RKO (cell line): ENCODE measurements around the gene NFE2L1.
"Not testable (repeated sequence)": the region's sequence is repeated elsewhere in the genome, so short reads cannot be mapped to it uniquely, and the experiment has no call there.

Experiments used
- DNase-seq: peaks from one replicate; pipeline ENCODE4 v3.0.0-alpha.2; 2016; ENCODE audit warnings: low spot score

NFE2L1 gene

DNA sequence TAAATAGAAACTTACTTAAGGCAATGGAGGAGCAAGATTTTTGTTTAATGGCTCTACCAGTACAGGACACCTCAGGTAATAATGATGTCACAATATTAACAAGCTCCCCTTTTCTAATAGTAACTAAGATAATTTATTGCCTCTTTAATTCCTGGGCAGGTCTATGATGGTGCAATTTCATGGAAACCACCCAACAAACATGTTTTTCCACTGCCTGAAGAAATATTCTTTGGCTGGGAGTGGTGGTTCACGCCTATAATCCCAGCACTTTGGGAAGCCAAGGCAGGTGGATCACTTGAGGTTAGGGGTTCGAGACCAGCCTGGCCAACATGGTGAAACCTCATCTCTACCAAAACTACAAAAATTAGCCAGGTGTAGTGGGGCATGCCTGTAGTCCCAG is 19.6 kb downstream of the NFE2L1 start:
- DNase-seq, result not testable (repeated sequence)

DNA sequence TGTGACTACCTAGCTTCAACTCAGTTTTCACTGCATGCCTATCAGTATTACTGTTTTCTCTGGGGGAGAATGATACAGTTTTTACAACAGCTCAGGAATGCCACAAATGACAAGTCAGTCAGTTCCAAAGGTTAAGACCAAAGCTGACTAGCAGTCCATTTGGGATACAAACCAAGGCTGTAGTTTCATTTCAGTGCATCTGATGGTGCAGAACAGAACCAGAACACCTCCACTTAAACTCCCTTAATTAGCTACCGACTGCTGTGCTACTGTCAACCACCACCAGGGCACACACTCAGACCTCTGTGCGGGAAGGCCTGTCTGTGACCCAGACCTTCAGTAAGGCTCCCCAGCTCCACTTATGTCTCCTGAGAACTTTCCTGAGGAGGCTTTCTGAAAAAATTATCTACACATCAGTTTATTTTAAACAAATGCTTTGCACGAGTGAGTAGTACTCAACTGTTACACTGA is 20.4 kb downstream of the NFE2L1 start:
- DNase-seq, result peak; percentile 55

DNA sequence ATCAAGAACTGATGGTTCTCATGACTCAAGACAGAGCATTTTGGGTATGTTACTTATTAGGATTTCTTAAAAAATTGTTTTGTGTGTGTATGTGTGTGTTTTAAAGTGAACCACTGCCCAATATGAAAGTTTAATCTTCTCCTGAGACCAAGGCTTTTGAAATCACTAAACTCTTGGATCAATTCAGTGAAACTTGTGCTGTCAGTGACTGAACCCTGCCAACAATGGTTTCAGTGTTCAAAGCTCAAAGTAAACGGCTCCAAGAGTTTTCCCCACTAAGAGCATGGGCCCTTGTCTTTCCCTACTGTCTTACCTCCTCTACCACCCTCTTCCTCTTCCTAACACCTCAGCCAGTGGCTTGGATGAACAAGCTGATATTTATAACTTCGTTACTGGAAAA is 22.0 kb downstream of the NFE2L1 start:
- DNase-seq, result no peak

DNA sequence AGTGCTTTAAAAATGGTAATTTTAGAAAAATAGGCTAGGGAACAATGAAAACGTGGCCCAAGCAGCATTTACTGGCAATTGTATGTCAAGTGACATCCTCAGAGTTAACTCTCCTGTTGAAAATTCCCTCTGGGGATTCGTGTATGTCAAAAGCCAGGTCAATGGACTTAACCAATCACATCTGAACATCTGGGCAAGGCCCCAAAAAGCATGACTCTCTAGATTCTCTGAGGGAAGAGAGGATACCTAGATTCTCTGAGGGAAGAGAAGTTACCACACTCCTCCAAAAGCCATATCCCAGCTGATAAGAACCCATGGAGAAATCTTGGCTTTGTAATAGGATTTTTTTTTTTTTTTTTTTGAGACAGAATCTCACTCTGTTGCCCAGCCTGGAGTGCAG is 23.5 kb downstream of the NFE2L1 start:
- no peak for DNase-seq

DNA sequence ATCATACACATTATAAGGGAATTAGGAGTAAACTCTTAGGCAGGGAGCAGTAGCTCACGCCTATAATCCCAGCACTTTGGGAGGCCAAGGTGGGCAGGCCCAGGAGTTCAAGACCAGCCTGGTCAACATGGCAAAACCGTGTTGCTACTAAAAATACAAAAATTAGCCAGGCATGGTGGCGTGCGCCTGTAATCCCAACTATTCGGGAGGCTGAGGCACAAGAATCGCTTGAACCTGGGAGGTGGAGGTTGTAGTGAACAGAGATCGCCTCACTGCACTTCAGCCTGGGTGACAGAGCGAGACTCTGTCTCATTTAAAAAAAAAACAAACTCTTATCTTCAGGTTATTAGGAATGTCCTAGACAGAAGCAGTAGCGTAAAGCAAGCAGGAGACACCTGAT is 24.7 kb downstream of the NFE2L1 start:
- not testable (repeated sequence) for DNase-seq

DNA sequence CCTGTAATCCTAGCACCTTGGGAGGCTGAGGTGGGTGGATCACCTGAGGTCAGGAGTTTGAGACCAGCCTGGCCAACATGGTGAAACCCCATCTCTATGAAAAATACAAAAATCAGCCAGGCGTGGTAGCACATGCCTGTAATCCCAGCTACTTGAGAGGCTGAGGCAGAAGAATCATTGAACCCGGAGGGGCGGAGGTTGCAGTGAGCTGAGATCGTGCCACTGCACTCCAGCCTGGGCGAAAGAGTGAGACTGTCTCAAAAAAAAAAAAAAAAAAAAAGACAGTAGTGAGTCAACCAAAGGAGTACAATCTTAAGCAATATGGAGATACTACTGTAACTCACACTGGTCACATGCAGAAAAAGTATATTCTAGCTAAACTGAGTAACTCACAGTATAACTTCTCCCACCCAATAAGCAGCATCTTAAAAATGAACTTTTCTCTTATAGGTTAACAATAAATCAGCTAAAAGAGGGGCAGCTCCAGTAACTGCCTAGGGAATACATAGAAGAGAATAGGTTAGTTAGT is 25.5 kb downstream of the NFE2L1 start:
- DNase-seq, result not testable (repeated sequence)

DNA sequence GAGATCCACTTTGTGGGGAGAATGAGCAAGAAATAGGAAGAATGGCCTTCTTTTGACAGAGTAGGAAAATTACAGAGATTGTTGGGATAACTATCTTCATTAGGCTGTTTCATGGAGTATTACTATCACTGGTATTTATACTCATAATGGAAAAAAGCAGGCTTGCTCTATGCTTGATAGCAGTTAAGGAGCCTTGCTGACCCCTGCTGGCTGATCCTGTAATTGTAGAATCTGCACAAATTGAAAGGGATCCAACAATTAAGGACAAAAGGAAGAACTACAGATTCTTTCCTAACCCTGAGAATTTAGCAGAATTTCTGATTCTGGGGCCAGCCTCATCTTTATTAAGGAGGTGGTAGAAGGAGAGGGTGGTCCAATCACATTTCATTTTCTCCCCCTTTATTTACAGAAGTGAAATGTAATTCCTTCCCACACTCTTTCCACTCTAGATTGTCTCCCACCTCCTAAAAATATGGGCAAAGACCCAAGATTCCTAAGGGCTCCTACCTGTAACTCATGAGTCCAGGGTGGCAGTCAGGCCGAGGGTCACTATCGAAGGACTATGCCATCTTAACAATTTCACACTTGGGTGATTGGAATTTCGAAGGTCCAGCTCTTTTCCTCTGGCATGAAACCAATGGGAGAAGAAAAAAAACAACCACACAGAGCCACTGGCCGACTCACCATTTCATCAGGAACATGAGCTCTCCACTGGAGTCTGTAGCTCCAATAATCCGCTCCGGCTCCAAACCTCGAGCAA is 26.3 kb downstream of the NFE2L1 start:
- peak; percentile 75 for DNase-seq

DNA sequence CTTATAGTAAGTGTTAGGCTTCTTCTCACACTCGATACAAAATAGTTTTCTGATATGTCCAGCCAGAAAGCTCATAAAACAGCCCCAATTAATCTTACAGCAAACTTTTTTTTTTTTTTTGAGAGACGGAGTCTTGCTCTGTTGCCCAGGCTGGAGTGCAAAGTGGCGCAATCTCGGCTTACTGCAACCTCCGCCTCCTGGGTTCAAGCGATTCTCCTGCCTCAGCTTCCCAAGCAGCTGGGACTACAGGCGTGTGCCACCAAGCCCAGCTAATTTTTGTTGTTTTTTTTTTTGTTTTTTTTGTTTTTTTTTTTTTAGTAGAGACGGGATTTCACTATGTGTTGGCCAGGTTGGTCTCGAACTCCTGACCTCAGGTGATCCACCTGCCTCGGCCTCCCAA is 29.0 kb downstream of the NFE2L1 start:
- not testable (repeated sequence) for DNase-seq

DNA sequence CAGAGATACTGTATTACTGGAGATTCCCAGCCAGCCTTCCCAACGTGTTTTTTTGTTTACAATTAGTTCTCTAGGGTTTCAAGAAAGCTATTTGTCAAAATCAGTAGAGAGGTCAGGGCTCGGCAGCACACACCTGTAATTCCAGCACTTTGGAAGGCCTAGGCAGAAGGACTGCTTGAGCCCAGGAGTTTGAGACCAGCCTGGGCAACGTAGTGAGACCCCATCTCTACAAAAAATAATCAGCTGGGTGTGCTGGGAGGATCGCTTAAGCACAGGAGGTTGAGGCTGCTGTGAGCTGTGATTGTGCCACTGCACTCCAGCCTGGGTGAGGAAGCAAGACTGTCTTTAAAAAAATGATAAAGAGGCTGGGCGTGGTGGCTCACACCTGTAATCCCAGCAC is 33.7 kb downstream of the NFE2L1 start:
- DNase-seq, result no peak

DNA sequence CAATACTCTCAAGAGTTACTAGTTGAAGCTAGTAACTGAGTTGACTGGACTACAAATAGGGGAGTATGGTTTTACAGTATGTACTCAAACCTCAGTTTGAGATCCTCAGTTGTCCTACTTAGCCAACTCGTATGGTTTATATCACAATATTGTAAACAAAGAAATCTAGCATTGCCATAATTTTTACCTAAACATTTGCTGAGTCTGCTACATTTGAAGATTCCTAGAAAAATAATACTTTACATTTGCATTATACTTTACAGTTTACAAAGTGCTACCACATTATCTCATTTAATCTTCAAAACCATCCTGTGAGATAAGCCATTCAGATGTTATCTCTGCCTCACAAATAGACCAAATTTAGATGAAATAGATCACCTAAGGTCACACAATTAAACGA is 36.8 kb downstream of the NFE2L1 start:
- DNase-seq, result no peak

DNA sequence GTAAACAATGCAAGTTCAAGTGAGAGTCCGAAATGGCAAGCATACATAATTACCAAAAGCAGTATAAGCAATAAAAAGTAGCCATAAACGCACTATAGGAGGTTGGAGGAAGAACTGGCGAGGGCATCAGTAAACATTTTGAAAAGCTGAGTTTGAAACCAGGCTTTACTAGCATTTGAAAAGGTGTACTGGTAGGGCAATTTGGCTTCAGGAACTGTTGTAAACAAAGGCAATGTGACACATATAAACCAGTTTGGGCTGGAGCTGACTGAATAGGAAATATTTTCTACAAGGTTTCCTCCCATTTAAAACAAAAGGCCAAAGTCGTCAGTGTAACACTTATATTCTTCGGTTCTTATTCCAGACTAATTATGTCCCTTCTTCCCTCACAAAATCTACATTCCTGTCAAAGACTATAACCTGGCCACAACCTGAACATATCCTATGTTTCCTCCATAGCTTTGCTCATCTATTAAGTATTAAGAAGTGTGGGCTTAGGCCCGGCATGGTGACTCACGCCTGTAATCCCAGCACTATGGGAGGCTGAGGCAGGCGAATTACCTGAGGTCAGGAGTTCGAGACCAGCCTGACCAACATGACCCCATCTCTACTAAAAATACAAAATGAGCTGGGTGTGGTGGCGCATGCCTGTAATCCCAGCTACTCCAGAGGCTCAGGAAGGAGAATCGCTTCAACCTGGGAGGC is 45.3 kb downstream of the NFE2L1 start:
- DNase-seq, result no peak

DNA sequence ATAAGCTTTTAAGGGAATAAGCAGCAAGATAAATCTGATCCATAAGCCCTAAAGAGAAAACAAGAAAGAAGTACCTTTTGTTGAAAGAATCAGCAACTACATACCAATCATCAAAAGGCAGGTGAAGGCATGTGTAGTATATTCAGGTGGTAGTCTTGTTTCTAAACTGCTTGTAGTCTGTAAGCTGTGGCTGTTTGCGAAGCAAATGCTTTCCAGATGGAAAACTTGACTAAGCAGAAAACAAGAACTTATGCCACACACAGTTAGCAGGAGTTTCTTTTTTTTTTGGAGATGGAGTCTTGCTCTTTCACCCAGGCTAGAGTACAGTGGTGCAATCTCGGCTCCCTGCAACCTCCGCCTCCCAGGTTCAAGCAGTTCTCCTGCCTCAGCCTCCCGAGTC is 47.5 kb downstream of the NFE2L1 start:
- DNase-seq, result no peak

DNA sequence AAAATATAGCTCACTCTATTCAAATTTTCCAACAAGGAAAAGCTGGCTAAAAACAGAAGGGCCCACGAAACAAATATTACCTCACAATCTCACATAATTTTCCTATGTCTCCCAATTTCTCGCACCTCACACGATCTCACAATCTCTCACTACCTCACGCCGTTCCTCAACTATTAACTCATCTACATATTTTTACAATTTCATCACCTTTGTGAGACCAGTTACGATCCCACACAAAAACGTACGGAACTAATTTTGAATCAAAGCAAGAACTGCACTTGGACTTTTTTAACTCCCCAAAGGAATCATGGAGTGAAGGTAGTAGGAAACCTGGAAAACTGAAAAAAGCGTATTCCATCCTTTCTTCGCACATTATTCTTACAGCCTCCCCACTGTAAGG is 52.0 kb downstream of the NFE2L1 start:
- DNase-seq, result peak; percentile 73

DNA sequence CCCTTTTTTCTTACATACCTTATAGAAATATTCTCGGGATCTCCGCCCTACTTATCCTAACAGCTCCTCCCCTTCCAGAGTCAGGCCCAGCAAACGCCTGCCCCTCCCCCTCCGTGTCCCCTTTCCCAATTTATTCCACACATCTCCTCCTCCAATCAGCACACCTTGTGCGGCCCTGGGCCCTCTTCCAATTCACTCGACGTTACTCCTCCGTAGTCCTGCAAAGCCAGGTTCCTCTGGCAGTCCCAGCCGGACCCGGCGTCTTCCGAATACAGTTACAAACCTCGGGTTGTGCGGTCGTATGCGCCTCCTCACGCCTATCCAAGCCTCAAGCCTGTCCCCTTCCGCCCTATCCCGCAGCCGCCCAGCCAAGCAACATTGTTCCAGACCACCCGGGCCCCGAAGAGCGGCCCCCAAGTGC is 52.4 kb downstream of the NFE2L1 start:
- peak; percentile 67 for DNase-seq

DNA sequence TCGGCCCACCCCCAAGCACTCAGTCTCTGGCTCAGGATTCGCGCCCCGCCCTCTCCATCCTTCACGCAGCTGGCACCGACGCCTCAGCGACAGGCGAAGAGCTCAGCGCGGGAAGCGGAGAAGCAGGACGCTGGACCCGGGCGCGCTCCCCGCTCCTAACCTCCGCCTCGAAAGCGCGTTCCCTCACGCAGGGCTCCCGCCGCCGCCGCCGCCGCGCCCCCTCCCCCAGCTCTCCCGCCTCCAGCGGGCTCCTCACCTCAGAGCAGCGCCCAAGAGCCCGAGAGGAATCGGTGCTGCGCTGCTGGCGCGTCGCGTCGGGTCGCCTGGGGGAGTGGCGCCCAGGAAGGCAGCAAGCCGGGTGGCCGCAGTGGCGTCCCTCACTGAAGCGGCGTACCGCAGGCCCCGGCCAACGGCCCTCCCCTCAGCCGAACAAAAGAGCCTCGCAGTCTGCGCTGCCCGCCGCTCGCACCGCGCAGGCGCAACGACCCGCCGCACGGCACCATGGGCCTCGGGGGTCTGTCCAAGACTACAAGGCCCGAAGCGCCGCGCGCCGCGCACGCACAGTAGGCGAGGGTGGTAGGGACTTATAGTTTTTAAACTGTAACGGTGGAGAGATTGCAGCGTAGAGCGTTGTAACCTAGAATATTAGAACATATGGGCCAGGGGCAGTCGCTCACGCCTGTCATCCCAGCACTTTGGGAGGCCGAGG is 53.0 kb downstream of the NFE2L1 start, which contains the start of gene CBX1:
TSS of gene CBX1 (minus strand) at position 467 of the 709 bp plus-strand sequence. CDS start 24,474 bp downstream, outside the sequence.
- peak; percentile 94 for DNase-seq

DNA sequence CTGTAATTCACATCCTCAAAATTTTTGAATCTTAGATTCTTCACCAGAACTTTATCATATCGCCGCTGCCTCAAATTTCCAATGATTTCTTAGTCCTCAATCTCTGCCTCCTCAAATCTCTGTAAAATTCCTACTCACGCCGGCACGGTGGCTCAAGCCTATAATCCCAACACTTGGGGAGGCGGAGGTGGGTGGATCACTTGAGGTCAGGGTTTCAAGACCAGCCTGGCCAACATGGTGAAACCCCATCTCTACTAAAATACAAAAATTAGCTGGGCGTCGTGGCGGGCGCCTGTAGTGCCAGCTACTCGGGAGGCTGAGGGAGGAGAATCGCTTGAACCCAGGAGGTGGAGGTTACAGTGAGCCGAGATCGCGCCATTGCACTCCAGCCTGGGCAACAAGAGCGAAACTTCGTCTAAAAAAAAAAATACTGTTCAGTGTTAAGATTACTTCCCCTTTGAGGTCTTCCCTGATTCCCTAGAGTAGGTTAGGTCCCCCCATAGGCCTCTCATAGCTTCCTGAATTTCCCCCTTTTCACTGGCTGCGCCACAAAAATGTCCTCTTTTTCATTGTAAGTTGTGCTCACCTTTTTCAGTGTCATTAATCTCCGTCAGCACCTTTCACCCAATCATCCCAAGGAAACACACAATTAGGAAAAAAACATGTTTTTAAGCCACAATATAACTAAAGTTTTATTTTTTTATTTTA is 54.0 kb downstream of the NFE2L1 start:
- no peak for DNase-seq

DNA sequence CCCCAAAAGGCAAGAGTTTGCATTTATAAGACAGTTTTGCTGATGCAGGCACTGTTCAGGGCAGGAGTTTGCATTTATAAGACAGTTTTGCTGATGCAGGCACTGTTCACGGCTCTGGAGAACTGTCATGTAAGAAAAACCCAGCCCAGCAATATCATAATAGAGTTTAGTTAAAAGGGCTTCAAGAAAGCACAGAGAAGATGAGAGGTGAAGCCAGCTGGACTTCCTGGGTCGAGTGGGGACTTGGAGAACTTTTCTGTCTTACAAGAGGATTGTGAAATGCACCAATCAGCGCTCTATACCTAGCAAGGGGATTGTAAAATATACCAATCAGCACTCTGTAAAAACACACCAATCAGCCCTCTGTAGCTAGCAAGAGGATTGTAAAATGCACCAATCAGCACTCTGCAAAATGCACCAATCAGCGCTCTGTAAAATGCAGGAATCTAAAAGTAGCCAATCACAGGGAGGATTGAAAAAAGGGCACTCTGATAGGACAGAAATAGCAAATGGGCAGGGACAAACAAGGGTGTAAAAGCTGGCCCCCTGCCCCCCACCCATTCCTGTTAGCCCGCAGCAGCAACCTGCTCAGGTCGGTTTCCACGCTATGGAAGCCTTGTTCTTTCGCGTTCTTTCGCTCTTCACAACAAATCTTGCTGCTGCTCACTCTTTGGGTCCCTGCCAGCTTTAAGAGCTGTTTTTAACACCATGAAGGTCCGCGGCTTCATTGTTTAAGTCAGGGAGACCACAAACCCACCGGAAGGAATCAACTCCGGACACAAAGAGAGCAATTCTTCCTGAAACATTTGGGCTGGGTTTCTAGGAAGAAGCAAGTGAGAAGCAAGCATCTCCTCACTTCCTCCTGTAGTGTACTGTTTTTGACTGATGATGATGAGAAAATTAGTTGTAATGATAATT is 54.9 kb downstream of the NFE2L1 start:
- peak; percentile 27 for DNase-seq

DNA sequence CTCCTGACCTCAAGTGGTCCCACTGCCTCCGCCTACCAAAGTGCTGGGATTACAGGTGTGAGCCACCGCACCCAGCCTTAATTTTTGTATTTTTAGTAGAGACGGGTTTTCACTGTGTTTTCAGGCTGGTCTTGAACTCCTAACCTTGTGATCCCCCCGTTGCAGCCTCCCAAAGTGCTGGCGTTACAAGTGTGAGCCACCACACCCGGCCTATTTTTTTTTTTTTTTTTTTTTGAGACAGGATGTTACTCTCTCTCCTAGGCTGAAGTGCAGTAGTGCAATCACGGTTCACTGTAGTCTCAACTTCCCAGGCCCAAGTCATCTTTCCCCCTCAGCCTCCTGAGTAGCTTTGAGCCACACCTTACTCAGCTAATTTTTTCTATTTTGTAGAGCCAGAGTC is 56.3 kb downstream of the NFE2L1 start:
- no peak for DNase-seq

DNA sequence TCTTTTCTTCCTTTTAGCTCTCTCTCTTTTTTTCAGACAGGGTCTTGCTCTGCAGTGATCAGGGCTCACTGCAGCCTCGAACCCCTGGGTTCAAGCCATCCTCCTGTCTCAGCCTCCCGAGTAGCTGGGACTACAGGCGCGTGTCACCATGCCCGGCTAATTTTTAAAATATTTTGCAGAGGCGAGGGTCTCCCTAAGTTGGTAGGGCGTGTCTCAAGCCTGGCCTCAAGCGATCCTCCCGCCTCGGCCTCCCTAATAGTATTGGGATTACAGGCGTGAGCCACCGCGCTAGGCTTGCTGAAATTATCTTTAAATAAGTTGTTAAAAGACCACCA is 58.6 kb downstream of the NFE2L1 start:
- DNase-seq, result no peak

DNA sequence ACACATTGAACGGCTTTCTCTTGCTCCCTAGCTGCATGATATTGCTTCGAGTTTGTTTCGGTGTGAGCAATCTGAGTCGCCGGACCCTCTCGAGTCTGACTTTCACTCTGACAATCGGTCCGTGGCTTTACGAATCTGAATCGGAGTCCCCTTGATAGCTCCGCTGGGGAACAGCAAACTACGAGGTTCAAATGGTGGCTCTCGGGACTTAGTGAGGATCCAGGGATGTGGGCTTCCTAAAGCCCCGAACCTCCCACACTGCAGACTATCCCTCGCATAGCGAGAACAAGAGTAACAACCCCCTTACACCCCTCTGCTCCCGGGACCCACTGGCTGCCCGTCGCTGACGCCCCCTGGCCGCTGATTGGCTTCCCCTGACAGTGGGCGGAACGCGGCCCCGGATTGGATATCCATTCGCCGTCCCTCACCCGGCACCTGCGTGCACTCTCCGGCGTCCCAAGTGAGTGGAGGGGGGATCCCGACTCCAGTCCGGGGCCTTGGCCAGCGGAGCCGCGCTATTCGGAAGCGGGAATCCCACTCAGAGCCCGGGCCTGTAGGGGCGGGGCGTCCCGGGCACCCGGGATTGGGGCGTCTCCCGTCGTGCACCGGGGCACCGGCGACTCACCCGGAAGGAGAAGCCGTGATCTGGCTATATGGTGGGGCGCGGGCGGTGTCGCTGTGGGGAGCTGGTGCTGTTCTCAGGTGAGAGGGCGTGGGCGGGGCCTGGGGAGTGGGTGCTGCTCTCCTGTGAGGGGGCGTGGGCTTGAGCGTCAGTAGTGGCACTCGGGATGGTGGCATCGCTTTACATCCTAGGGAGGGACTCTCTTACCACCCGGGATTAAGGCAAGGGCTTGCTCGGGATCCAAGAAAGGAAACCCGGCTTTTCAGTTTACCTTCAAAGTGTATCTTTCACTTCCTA is 59.2 kb downstream of the NFE2L1 start, which contains the start of gene SNX11:
TSS of gene SNX11 (plus strand) at position 630 of the 919 bp plus-strand sequence. CDS start 4,278 bp downstream, outside the sequence.
- DNase-seq, result peak; percentile 85
